Left lung (tissue), 10 donors: ENCODE data around the gene ELL. TPM values are rescaled to one million over a fixed set of nuclear protein-coding genes. Genes with fewer than 3 reads are reported as not detected.

ENCODE experiments used
- ATAC-seq: fragments of 200-7000 bp; cut with Tn5 transposase; one replicate; pipeline ENCODE4 v1.9.1; 2020; ENCODE audit warnings: moderate library complexity
- DNase-seq, 4 donors: peaks; one replicate each; pipeline ENCODE4 v3.0.0-alpha.2; 2013 to 2020
- H3K27ac ChIP-seq, 2 donors: fragments of 200-600 bp; sonication (generic) in 1 of 2; one replicate each; pipeline versions ENCODE4 v1.5.0 to v1.8.0; 2020 to 2021
- H3K27me3 ChIP-seq, 2 donors: fragments of 200-600 bp; sonication (generic) in 1 of 2; one replicate each; pipeline versions ENCODE4 v1.5.0 to v1.8.0; 2020 to 2021
- H3K36me3 ChIP-seq, 2 donors: fragments of 200-600 bp; sonication (generic) in 1 of 2; one replicate each; pipeline versions ENCODE4 v1.5.0 to v1.8.0; 2020 to 2021
- H3K4me1 ChIP-seq, 2 donors: fragments of 200-600 bp; one replicate each; pipeline ENCODE4 v1.8.0; 2021
- H3K4me3 ChIP-seq, 2 donors: fragments of 200-600 bp; sonication (generic) in 1 of 2; one replicate each; pipeline versions ENCODE4 v1.5.0 to v1.8.0; 2020 to 2021; ENCODE audit warnings: mild to moderate bottlenecking in 1 of 2
- H3K9me3 ChIP-seq, 2 donors: fragments of 200-600 bp; sonication (generic) in 1 of 2; one replicate each; pipeline versions ENCODE4 v1.5.0 to v1.8.0; 2020 to 2021
- CTCF ChIP-seq, 2 donors: fragments of 200-600 bp; sonication (generic) in 1 of 2; IDR thresholded peaks; one replicate each; pipeline versions ENCODE4 v1.5.0 to v1.8.0; 2021; ENCODE audit warnings: antibody characterized with exemption in 2 of 2
- intact Hi-C, 2 donors: fragments of 100-400 bp; cut with DNase I; formaldehyde crosslinking; loops; one replicate each; pipeline versions ENCODE4 v1.11.2 to v1.14.2; 2022
- polyA plus RNA-seq, 6 donors: library from polyadenylated mRNA; unstranded; fragments of 120-200 nt; gene quantifications; one replicate each; pipeline ENCODE4 v1.2.1, GENCODE V29; 2013; ENCODE audit not compliant: insufficient read length in 6 of 6
- total RNA-seq, 2 donors: library from RNA; stranded (reverse); fragmentation: NEBNext Ultra II Directional; extraction: Animal tissue kit (Norgen Biotek cat#: 25700); gene quantifications; one replicate each; pipeline ENCODE4 v1.2.1, GENCODE V29; 2021
- donor health status: DM: no; HTN: yes; CAD: no.
- donor health status: DM: no; HTN: no; CAD: no.

ELL gene
- total and polyA plus RNA-seq, 8 donors = 8.5 to 22.9 (median 9.9) TPM

- H3K4me1 ChIP-seq = peaks cover 14 to 60% of the 10 kb centered on the region in 2 donors
- intact Hi-C loops = no loop called here
- peaks cover 0 to 19% of the 10 kb centered on the region in 2 donors for H3K27me3 ChIP-seq
- H3K4me3 ChIP-seq = no peak overlapping the region
- H3K36me3 ChIP-seq = peaks cover 0 to 5% of the 10 kb centered on the region in 2 donors
- no peaks in the 10 kb centered on the region for H3K9me3 ChIP-seq
- H3K27ac ChIP-seq = no peak overlapping the region
- DNase-seq = peak in 1 of 4 donors; percentile 74
- no peak for TF ChIP-seq CTCF (IDR thresholded peaks at IDR 0.05)
- no peak for ATAC-seq
Measured at GRCh38 chr19:18424890-18425514, 96.9 kb downstream of the ELL start.

GRCh38 chr19:18424122-18424889 lies 97.6 kb downstream of the ELL start:
- TF ChIP-seq CTCF (IDR thresholded peaks at IDR 0.05) = no peak
- intact Hi-C loops = no loop called here
- Histone ChIP-seq H3K4me3 (no peak overlapping the region), H3K27ac (no peak overlapping the region), H3K9me3 (no peaks in the 10 kb centered on the region), H3K4me1 (peaks cover 9 to 56% of the 10 kb centered on the region in 2 donors), H3K36me3 (peaks cover 0 to 5% of the 10 kb centered on the region in 2 donors), H3K27me3 (peaks cover 0 to 17% of the 10 kb centered on the region in 2 donors)
- DNase-seq (peak in 1 of 4 donors; percentile 54), ATAC-seq (no peak)

GRCh38 chr19:18423258-18424020 lies 98.4 kb downstream of the ELL start:
- Histone ChIP-seq H3K9me3 (no peaks in the 10 kb centered on the region), H3K27me3 (peaks cover 0 to 16% of the 10 kb centered on the region in 2 donors), H3K4me1 (peaks cover 11 to 54% of the 10 kb centered on the region in 2 donors), H3K36me3 (peaks cover 0 to 5% of the 10 kb centered on the region in 2 donors), H3K27ac (no peak overlapping the region), H3K4me3 (no peak overlapping the region)
- DNase-seq = peak in 1 of 4 donors; percentile 52
- intact Hi-C loops = no loop called here
- ATAC-seq = no peak
- TF ChIP-seq CTCF (IDR thresholded peaks at IDR 0.05) = no peak

- intact Hi-C loops = no loop called here
- H3K4me3 ChIP-seq = no peak overlapping the region
- no peak overlapping the region for H3K27ac ChIP-seq
- peaks cover 17 to 57% of the 10 kb centered on the region in 2 donors for H3K4me1 ChIP-seq
- no peaks in the 10 kb centered on the region for H3K36me3 ChIP-seq
- ATAC-seq (no peak), DNase-seq (peak in 1 of 4 donors; percentile 58)
- H3K27me3 ChIP-seq = peaks cover 0 to 24% of the 10 kb centered on the region in 2 donors
- no peak for TF ChIP-seq CTCF (IDR thresholded peaks at IDR 0.05)
- no peaks in the 10 kb centered on the region for H3K9me3 ChIP-seq
Measured at GRCh38 chr19:18422530-18423191, 99.2 kb downstream of the ELL start.
